ENCODE results near the gene CALCOCO1. TPM values are rescaled to one million over a fixed set of nuclear protein-coding genes. Genes with fewer than 3 reads are reported as not detected.

The CALCOCO1 gene
- total and polyA plus RNA-seq, 7 donors, result 24.0 to 322 (median 232) TPM

DNA sequence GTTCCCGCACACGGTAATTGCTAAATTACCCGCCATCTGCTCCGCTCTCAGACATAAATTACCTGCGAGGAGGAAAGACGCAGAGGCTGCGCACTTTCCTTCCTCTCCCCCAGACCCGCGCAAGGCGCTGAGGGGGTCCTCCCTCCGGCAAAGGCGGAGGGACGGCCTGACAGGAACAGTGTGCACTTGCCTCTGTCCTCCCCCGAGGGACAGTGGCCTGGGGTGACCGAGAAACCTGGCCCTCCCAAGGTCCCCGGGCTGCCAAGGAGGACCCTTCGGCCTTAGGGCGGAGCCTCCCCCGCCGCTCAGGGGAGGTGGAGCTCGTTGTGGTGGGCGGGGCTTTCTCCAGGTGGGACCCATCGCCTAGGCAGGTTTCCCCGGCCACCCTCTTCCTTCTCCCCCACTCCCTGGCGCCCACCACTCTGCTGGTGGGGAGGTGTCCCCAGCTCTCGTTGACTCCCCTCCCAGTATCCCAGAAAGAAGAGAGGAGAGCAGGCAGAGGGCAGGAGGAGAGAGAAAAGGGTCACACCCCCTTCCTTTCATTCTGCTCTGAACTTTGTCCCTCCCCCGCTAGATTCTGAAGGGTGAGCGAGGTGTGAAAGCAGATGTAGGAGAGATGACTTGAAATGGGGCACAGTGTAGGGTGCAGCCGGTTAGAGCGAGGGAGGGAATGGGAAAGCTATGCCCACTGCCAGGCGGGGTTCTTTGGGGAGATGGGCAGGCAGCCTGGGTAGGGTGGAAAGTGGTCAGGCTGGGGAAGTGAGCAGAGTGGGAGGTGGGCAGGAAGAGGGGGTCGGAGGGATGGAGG, 11.4 kb upstream of the CALCOCO1 start:
- TF ChIP-seq POLR2AphosphoS5 (IDR thresholded peaks at IDR 0.05) (no peak), EP300 (IDR thresholded peaks at IDR 0.05) (no peak), POLR2A (IDR thresholded peaks at IDR 0.05) (no peak)
- TF ChIP-seq, protein P1, sequence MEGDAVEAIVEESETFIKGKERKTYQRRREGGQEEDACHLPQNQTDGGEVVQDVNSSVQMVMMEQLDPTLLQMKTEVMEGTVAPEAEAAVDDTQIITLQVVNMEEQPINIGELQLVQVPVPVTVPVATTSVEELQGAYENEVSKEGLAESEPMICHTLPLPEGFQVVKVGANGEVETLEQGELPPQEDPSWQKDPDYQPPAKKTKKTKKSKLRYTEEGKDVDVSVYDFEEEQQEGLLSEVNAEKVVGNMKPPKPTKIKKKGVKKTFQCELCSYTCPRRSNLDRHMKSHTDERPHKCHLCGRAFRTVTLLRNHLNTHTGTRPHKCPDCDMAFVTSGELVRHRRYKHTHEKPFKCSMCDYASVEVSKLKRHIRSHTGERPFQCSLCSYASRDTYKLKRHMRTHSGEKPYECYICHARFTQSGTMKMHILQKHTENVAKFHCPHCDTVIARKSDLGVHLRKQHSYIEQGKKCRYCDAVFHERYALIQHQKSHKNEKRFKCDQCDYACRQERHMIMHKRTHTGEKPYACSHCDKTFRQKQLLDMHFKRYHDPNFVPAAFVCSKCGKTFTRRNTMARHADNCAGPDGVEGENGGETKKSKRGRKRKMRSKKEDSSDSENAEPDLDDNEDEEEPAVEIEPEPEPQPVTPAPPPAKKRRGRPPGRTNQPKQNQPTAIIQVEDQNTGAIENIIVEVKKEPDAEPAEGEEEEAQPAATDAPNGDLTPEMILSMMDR (IDR thresholded peaks at IDR 0.05), result no peak
- no peak for DNase-seq
- Histone ChIP-seq H3K9me3 (no peaks in the 10 kb centered on the region), H3K27ac (no peak overlapping the region), H3K4me3 (no peak overlapping the region), H3K36me3 (no peaks in the 10 kb centered on the region), H3K4me1 (peaks cover 0 to 19% (median 14%) of the 10 kb centered on the region in 4 donors), H3K27me3 (peaks cover 37 to 81% (median 60%) of the 10 kb centered on the region in 3 donors)
- WGBS, 2 donors, result 4 to 6% methylated on average over 32 of the region's 32 CpGs
- intact Hi-C loops (cut with DNase I), result no loop called here

DNA sequence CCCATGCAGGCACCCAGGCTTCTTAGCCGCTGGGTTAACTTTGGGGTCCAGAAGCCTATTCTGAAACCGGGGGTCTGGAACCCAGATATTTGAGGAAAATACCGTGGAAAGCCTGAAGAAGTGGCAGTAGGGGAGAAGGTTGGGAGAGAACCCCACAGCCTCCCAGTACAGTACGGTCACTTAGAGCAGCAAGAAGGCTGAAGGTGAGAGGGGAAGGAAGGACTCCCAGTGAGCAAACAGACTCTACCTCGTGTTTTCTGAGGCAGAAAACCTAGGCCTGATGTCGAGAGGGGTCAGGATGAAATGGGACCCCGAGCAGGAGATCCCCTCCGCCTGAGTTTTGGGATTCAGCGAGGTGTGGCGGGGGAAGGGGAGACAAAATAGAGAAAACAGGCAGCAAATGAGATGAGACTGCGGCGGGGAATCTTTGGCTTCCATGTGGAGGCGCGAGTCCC, 10.7 kb upstream of the CALCOCO1 start:
- Histone ChIP-seq H3K36me3 (no peaks in the 10 kb centered on the region), H3K9me3 (no peaks in the 10 kb centered on the region), H3K4me1 (peaks cover 0 to 19% (median 14%) of the 10 kb centered on the region in 4 donors), H3K27me3 (peaks cover 35 to 75% (median 54%) of the 10 kb centered on the region in 3 donors), H3K4me3 (no peak overlapping the region), H3K27ac (no peak overlapping the region)
- no peak for TF ChIP-seq POLR2A (IDR thresholded peaks at IDR 0.05)
- TF ChIP-seq, protein P1 (IDR thresholded peaks at IDR 0.05), result no peak
- no peak for TF ChIP-seq EP300 (IDR thresholded peaks at IDR 0.05)
- no peak for TF ChIP-seq POLR2AphosphoS5 (IDR thresholded peaks at IDR 0.05)
- DNase-seq, result no peak
- intact Hi-C loops (cut with DNase I), result no loop called here
- 37 to 43% methylated on average over 14 of the region's 14 CpGs for WGBS, 2 donors

DNA sequence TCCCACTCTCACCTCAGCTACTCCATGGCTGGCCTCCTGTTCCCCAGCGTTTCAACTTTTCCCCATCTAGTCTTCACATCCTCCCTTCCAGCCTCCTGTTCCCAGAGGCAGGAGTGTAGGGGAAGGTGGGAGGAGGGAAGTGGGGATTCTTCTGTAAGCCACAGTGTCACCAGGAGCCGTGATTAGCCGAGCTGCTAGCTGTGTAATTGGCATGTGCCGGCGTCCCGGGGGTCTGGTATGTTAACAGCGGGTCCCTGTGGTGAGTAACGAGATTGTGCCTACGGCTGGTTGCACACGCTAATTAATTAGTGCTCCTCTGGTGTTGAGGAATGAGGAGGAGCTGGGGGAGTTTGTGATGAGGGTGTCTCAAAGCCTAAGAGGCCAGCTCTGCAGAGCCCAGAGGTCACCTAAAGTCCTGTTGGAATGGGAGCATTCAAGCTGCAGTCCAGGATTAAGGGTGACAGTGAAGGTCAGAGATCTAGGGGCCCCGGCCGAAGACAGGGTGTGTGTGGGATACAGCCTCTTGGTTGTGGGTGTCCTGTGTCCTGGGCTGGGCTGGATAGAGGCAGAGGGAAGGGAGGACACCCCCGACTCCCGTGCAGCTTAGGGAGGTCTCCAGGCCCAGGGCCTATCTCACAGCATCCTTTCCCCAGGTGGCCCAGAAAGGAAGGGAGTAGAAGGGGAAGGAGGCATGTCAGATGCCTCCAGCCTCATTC, 10.0 kb upstream of the CALCOCO1 start:
- Histone ChIP-seq H3K4me3 (no peak overlapping the region), H3K4me1 (peaks cover 0 to 19% (median 14%) of the 10 kb centered on the region in 4 donors), H3K9me3 (no peaks in the 10 kb centered on the region), H3K27ac (no peak overlapping the region), H3K27me3 (peaks cover 31 to 68% (median 46%) of the 10 kb centered on the region in 3 donors), H3K36me3 (no peaks in the 10 kb centered on the region)
- DNase-seq, result no peak
- TF ChIP-seq EP300 (IDR thresholded peaks at IDR 0.05), result no peak
- no peak for TF ChIP-seq POLR2A (IDR thresholded peaks at IDR 0.05)
- TF ChIP-seq POLR2AphosphoS5 (IDR thresholded peaks at IDR 0.05), result no peak
- TF ChIP-seq, protein P1 (IDR thresholded peaks at IDR 0.05), result no peak
- 79 to 85% methylated on average over 14 of the region's 14 CpGs for WGBS, 2 donors
- intact Hi-C loops (cut with DNase I), result no loop called here

DNA sequence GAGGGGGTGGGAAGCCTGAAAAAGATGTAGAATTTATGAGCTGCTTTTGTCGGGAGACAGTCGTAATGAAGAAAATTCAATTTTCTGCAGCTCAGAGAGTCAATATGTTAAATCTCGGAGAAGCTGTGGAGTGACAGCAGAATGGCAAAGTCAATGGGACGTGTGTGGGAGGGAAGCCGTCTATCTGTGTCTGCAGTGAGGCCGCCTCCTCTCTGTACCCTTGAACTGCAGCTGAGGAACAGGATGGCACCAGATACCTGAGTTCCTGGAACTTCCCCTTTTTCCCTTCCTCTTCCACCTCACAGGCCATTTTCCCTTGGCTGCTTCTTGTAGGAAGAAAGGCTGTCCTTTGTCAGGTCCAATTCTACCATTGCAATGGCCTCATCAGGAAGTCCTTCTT, 9.3 kb upstream of the CALCOCO1 start:
- no peak for DNase-seq

More for the DNA sequence above, 9.3 kb upstream of the CALCOCO1 start:
- H3K36me3 ChIP-seq, result no peaks in the 10 kb centered on the region
- H3K4me1 ChIP-seq, result peaks cover 0 to 19% (median 14%) of the 10 kb centered on the region in 4 donors
- intact Hi-C loops (cut with DNase I), result no loop called here
- H3K27me3 ChIP-seq, result peaks cover 27 to 61% (median 41%) of the 10 kb centered on the region in 3 donors
- H3K9me3 ChIP-seq, result no peaks in the 10 kb centered on the region
- WGBS, 2 donors, result 83 to 87% methylated on average over 6 of the region's 6 CpGs
- no peak overlapping the region for H3K4me3 ChIP-seq
- no peak overlapping the region for H3K27ac ChIP-seq
- no peak for TF ChIP-seq POLR2AphosphoS5 (IDR thresholded peaks at IDR 0.05)
- TF ChIP-seq, protein P1 (IDR thresholded peaks at IDR 0.05), result no peak
- no peak for TF ChIP-seq EP300 (IDR thresholded peaks at IDR 0.05)
- no peak for TF ChIP-seq POLR2A (IDR thresholded peaks at IDR 0.05)

Measured in sigmoid colon (tissue), 7 donors.